ENCODE measurements around the gene TOGARAM2. TPM values are rescaled to one million over a fixed set of nuclear protein-coding genes. Genes with fewer than 3 reads are reported as not detected.

Gene TOGARAM2
- total and polyA plus RNA-seq, 2 experiments from 2014 or later, result 0.03 TPM; not detected in 1

GRCh38 chr2:29074411-29074810 lies 93.3 kb downstream of the TOGARAM2 start, which contains the start of gene PCARE:
Gene PCARE, minus strand, starts transcription at chr2:29074523. Its CDS starts 262 bp downstream, at chr2:29074261.
- H3K27me3 ChIP-seq, result no peaks in the 10 kb centered on the region
- TF ChIP-seq CTCF (IDR thresholded peaks at IDR 0.05; ENCODE audit: low read depth, low read length), result no peak
- no peak within 1 kb of the TSS for H3K4me3 ChIP-seq
- DNase-seq (ENCODE audit: low read depth in 1 of 2, low spot score in 1 of 2), result peak in 1 of 2 donors; percentile 63
- H3K4me1 ChIP-seq (ENCODE audit: low read depth), result peaks cover 26% of the 10 kb centered on the region
- H3K27ac ChIP-seq, result peak within 1 kb of the TSS; percentile 77
- no peaks in the 10 kb centered on the region for H3K36me3 ChIP-seq
- H3K9me3 ChIP-seq (ENCODE audit: low read depth), result no peaks in the 10 kb centered on the region

- Histone ChIP-seq H3K36me3 (no peaks in the 10 kb centered on the region), H3K4me1 (ENCODE audit: low read depth) (peaks cover 20% of the 10 kb centered on the region), H3K27me3 (no peaks in the 10 kb centered on the region), H3K4me3 (no peak overlapping the region), H3K27ac (no peak overlapping the region), H3K9me3 (ENCODE audit: low read depth) (no peaks in the 10 kb centered on the region)
- TF ChIP-seq CTCF (IDR thresholded peaks at IDR 0.05; ENCODE audit: low read depth, low read length), result no peak
- DNase-seq (ENCODE audit: low read depth in 1 of 2, low spot score in 1 of 2), result peak in 1 of 2 donors; percentile 14
Measured at GRCh38 chr2:29075894-29076705, 95.0 kb downstream of the TOGARAM2 start.

- no peak for TF ChIP-seq CTCF (IDR thresholded peaks at IDR 0.05; ENCODE audit: low read depth, low read length)
- H3K36me3 ChIP-seq, result no peaks in the 10 kb centered on the region
- peaks cover 3% of the 10 kb centered on the region for H3K4me1 ChIP-seq (ENCODE audit: low read depth)
Measured at GRCh38 chr2:29079887-29080286, 98.8 kb downstream of the TOGARAM2 start.

GRCh38 chr2:29080886-29081743 lies 100.0 kb downstream of the TOGARAM2 start:
- peak in 1 of 2 donors; percentile 67 for DNase-seq (ENCODE audit: low read depth in 1 of 2, low spot score in 1 of 2)
- TF ChIP-seq CTCF (IDR thresholded peaks at IDR 0.05; ENCODE audit: low read depth, low read length), result no peak
- H3K36me3 ChIP-seq, result no peaks in the 10 kb centered on the region
- no peaks in the 10 kb centered on the region for H3K27me3 ChIP-seq
- no peak overlapping the region for H3K4me3 ChIP-seq
- no peak overlapping the region for H3K27ac ChIP-seq
- H3K4me1 ChIP-seq (ENCODE audit: low read depth), result no peaks in the 10 kb centered on the region
- no peaks in the 10 kb centered on the region for H3K9me3 ChIP-seq (ENCODE audit: low read depth)

More at GRCh38 chr2:29079887-29080286, 98.8 kb downstream of the TOGARAM2 start:
- Histone ChIP-seq H3K4me3 (no peak overlapping the region), H3K27me3 (no peaks in the 10 kb centered on the region), H3K27ac (no peak overlapping the region), H3K9me3 (ENCODE audit: low read depth) (no peaks in the 10 kb centered on the region)
- no peak for DNase-seq (ENCODE audit: low read depth in 1 of 2, low spot score in 1 of 2)

DNA sequence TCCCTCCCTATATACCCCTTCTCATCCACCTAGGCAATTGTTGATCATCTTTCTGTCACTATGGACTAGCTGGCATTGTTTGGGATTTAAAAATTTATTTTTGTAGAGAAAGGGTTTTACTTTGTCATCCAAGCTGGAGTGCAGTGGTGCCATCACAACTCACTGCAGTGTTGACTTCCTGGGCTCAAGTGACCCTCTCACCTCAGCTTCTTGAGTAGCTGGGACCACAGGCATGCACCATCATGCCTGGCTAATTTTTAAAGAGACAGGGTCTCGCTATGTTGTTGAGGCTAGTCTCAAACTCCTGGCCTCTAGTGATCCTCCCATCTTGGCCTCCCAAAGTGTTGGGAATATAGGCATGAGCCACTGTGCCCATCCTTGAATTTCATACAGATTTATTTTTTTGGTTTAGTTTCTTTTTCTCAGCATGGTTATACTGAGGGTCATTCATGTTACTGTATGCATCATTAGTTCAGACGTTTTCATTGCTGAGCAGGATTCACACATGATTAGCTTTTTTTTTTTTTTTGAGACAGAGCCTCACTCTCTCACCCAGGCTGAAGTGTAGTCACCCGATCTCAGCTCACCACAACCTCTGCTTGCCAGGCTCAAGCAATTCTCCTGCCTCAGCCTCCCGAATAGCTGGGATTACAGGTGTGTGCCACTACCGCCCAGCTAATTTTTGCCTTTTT lies 101.9 kb downstream of the TOGARAM2 start:
- no peak for DNase-seq (ENCODE audit: low read depth in 1 of 2, low spot score in 1 of 2)
- no peak for TF ChIP-seq CTCF (IDR thresholded peaks at IDR 0.05; ENCODE audit: low read depth, low read length)

More for the DNA sequence above, 101.9 kb downstream of the TOGARAM2 start:
- Histone ChIP-seq H3K27ac (no peak overlapping the region), H3K36me3 (no peaks in the 10 kb centered on the region), H3K27me3 (no peaks in the 10 kb centered on the region), H3K4me3 (no peak overlapping the region), H3K4me1 (ENCODE audit: low read depth) (no peaks in the 10 kb centered on the region), H3K9me3 (ENCODE audit: low read depth) (no peaks in the 10 kb centered on the region)

Data from cardiac muscle cell (in vitro differentiated cells and primary cell).